ENCODE results near the gene CCT6A.
A peak's percentile ranks its signal among the peaks of the same experiment; 100 is the strongest.
"Not testable (repeated sequence)": the region's sequence is repeated elsewhere in the genome, so short reads cannot be mapped to it uniquely, and the experiment has no call there.

CCT6A gene

GRCh38 chr7:56053379-56053778 lies 1.8 kb downstream of the CCT6A start:
- Histone ChIP-seq H3K27me3 (ENCODE audit: insufficient read depth, low read length) (no peaks in the 10 kb centered on the region), H3K36me3 (ENCODE audit: insufficient read depth, low read length) (peaks cover 39% of the 10 kb centered on the region), H3K4me3 (ENCODE audit: low read depth, low read length) (peak overlapping the region; percentile 93), H2AFZ (ENCODE audit: low read length, unreplicated experiment) (no peak overlapping the region), H3K4me1 (ENCODE audit: control insufficient read depth, insufficient read depth, low read length, unreplicated experiment) (peaks cover 30% of the 10 kb centered on the region), H3K79me2 (ENCODE audit: control insufficient read depth, insufficient read depth, low read length, unreplicated experiment) (peaks cover 71% of the 10 kb centered on the region), H3K27ac (ENCODE audit: low read depth, low read length) (peak overlapping the region; percentile 29; the same call in 1 of the 2 replicates)

- Histone ChIP-seq H3K27ac (ENCODE audit: low read depth, low read length) (no peak overlapping the region), H3K27me3 (ENCODE audit: insufficient read depth, low read length) (no peaks in the 10 kb centered on the region), H3K36me3 (ENCODE audit: insufficient read depth, low read length) (peaks cover 43% of the 10 kb centered on the region), H3K4me1 (ENCODE audit: control insufficient read depth, insufficient read depth, low read length, unreplicated experiment) (peaks cover 27% of the 10 kb centered on the region), H2AFZ (ENCODE audit: low read length, unreplicated experiment) (no peak overlapping the region), H3K79me2 (ENCODE audit: control insufficient read depth, insufficient read depth, low read length, unreplicated experiment) (peaks cover 65% of the 10 kb centered on the region), H3K4me3 (ENCODE audit: low read depth, low read length) (no peak overlapping the region)
Observed at GRCh38 chr7:56053993-56054392, 2.4 kb downstream of the CCT6A start.

GRCh38 chr7:56062382-56062781 lies 10.8 kb downstream of the CCT6A start:
- Histone ChIP-seq H3K27me3 (ENCODE audit: insufficient read depth, low read length) (no peaks in the 10 kb centered on the region), H3K27ac (ENCODE audit: low read depth, low read length) (peak overlapping the region; percentile 92), H3K79me2 (ENCODE audit: control insufficient read depth, insufficient read depth, low read length, unreplicated experiment) (peaks cover 32% of the 10 kb centered on the region), H3K4me1 (ENCODE audit: control insufficient read depth, insufficient read depth, low read length, unreplicated experiment) (peaks cover 45% of the 10 kb centered on the region), H2AFZ (ENCODE audit: low read length, unreplicated experiment) (no peak overlapping the region), H3K36me3 (ENCODE audit: insufficient read depth, low read length) (peaks cover 42% of the 10 kb centered on the region), H3K4me3 (ENCODE audit: low read depth, low read length) (peak overlapping the region; percentile 62)

GRCh38 chr7:56063500-56063881 lies 11.9 kb downstream of the CCT6A start:
- peak overlapping the region; percentile 88; the same call in 1 of the 2 replicates for H3K4me3 ChIP-seq (ENCODE audit: low read depth, low read length)
- peak overlapping the region; percentile 92 for H3K27ac ChIP-seq (ENCODE audit: low read depth, low read length)
- H3K4me1 ChIP-seq (ENCODE audit: control insufficient read depth, insufficient read depth, low read length, unreplicated experiment) = peaks cover 45% of the 10 kb centered on the region
- H2AFZ ChIP-seq (ENCODE audit: low read length, unreplicated experiment) = peak overlapping the region; percentile 17
- no peaks in the 10 kb centered on the region for H3K27me3 ChIP-seq (ENCODE audit: insufficient read depth, low read length)
- H3K36me3 ChIP-seq (ENCODE audit: insufficient read depth, low read length) = peaks cover 33% of the 10 kb centered on the region
- H3K79me2 ChIP-seq (ENCODE audit: control insufficient read depth, insufficient read depth, low read length, unreplicated experiment) = peaks cover 27% of the 10 kb centered on the region

- Histone ChIP-seq H3K36me3 (ENCODE audit: insufficient read depth, low read length) (peaks cover 32% of the 10 kb centered on the region), H3K79me2 (ENCODE audit: control insufficient read depth, insufficient read depth, low read length, unreplicated experiment) (peaks cover 27% of the 10 kb centered on the region), H3K4me3 (ENCODE audit: low read depth, low read length) (peak within 1 kb of the TSS; percentile 88), H3K27ac (ENCODE audit: low read depth, low read length) (peak within 1 kb of the TSS; percentile 92), H3K27me3 (ENCODE audit: insufficient read depth, low read length) (no peaks in the 10 kb centered on the region), H2AFZ (ENCODE audit: low read length, unreplicated experiment) (peak within 1 kb of the TSS; percentile 17), H3K4me1 (ENCODE audit: control insufficient read depth, insufficient read depth, low read length, unreplicated experiment) (peaks cover 45% of the 10 kb centered on the region)
Observed at GRCh38 chr7:56063882-56064625, 12.5 kb downstream of the CCT6A start, which contains the start of gene SUMF2. SUMF2 (plus strand) TSS chr7:56064286; CDS start chr7:56064312, 26 bp downstream.

GRCh38 chr7:56066376-56066775 lies 14.8 kb downstream of the CCT6A start:
- Histone ChIP-seq H3K79me2 (ENCODE audit: control insufficient read depth, insufficient read depth, low read length, unreplicated experiment) (peaks cover 19% of the 10 kb centered on the region), H3K4me1 (ENCODE audit: control insufficient read depth, insufficient read depth, low read length, unreplicated experiment) (peaks cover 24% of the 10 kb centered on the region), H3K36me3 (ENCODE audit: insufficient read depth, low read length) (peaks cover 23% of the 10 kb centered on the region)
- H2AFZ ChIP-seq (ENCODE audit: low read length, unreplicated experiment); H3K27me3 ChIP-seq (ENCODE audit: insufficient read depth, low read length); H3K27ac ChIP-seq (ENCODE audit: low read depth, low read length); H3K4me3 ChIP-seq (ENCODE audit: low read depth, low read length): not testable (repeated sequence)

GRCh38 chr7:56074371-56074791 lies 22.8 kb downstream of the CCT6A start:
- H3K79me2 ChIP-seq (ENCODE audit: control insufficient read depth, insufficient read depth, low read length, unreplicated experiment) = no peaks in the 10 kb centered on the region
- no peak overlapping the region for H3K27ac ChIP-seq (ENCODE audit: low read depth, low read length)
- 0 out of 2 replicates have a peak, but pooled peaks cover 9% of the 10 kb centered on the region for H3K36me3 ChIP-seq (ENCODE audit: insufficient read depth, low read length)
- H3K27me3 ChIP-seq (ENCODE audit: insufficient read depth, low read length) = no peaks in the 10 kb centered on the region
- H2AFZ ChIP-seq (ENCODE audit: low read length, unreplicated experiment) = no peak overlapping the region
- no peak overlapping the region for H3K4me3 ChIP-seq (ENCODE audit: low read depth, low read length)
- H3K4me1 ChIP-seq (ENCODE audit: control insufficient read depth, insufficient read depth, low read length, unreplicated experiment) = peaks cover 10% of the 10 kb centered on the region

- no peak overlapping the region for H2AFZ ChIP-seq (ENCODE audit: low read length, unreplicated experiment)
- H3K4me1 ChIP-seq (ENCODE audit: control insufficient read depth, insufficient read depth, low read length, unreplicated experiment) = peaks cover 16% of the 10 kb centered on the region
- H3K4me3 ChIP-seq (ENCODE audit: low read depth, low read length) = no peak overlapping the region
- no peaks in the 10 kb centered on the region for H3K27me3 ChIP-seq (ENCODE audit: insufficient read depth, low read length)
- no peaks in the 10 kb centered on the region for H3K79me2 ChIP-seq (ENCODE audit: control insufficient read depth, insufficient read depth, low read length, unreplicated experiment)
- peaks cover 4% of the 10 kb centered on the region; the same call in 1 of the 2 replicates for H3K36me3 ChIP-seq (ENCODE audit: insufficient read depth, low read length)
- no peak overlapping the region for H3K27ac ChIP-seq (ENCODE audit: low read depth, low read length)
Observed at GRCh38 chr7:56077681-56078080, 26.1 kb downstream of the CCT6A start.

GRCh38 chr7:56078196-56078595 lies 26.6 kb downstream of the CCT6A start:
- no peak overlapping the region for H3K27ac ChIP-seq (ENCODE audit: low read depth, low read length)
- peaks cover 4% of the 10 kb centered on the region; the same call in 1 of the 2 replicates for H3K36me3 ChIP-seq (ENCODE audit: insufficient read depth, low read length)
- peaks cover 16% of the 10 kb centered on the region for H3K4me1 ChIP-seq (ENCODE audit: control insufficient read depth, insufficient read depth, low read length, unreplicated experiment)

GRCh38 chr7:56079450-56080185 lies 28.1 kb downstream of the CCT6A start:
- Histone ChIP-seq H3K4me3 (ENCODE audit: low read depth, low read length) (no peak overlapping the region), H3K79me2 (ENCODE audit: control insufficient read depth, insufficient read depth, low read length, unreplicated experiment) (no peaks in the 10 kb centered on the region), H3K4me1 (ENCODE audit: control insufficient read depth, insufficient read depth, low read length, unreplicated experiment) (peaks cover 16% of the 10 kb centered on the region), H3K27me3 (ENCODE audit: insufficient read depth, low read length) (no peaks in the 10 kb centered on the region), H3K27ac (ENCODE audit: low read depth, low read length) (peak overlapping the region; percentile 33), H3K36me3 (ENCODE audit: insufficient read depth, low read length) (peaks cover 4% of the 10 kb centered on the region; the same call in 1 of the 2 replicates), H2AFZ (ENCODE audit: low read length, unreplicated experiment) (no peak overlapping the region)

More at GRCh38 chr7:56078196-56078595, 26.6 kb downstream of the CCT6A start:
- H3K79me2 ChIP-seq (ENCODE audit: control insufficient read depth, insufficient read depth, low read length, unreplicated experiment) = no peaks in the 10 kb centered on the region
- no peaks in the 10 kb centered on the region for H3K27me3 ChIP-seq (ENCODE audit: insufficient read depth, low read length)
- no peak overlapping the region for H3K4me3 ChIP-seq (ENCODE audit: low read depth, low read length)
- H2AFZ ChIP-seq (ENCODE audit: low read length, unreplicated experiment) = no peak overlapping the region
